ENCODE data around the gene SMYD3.

DNA sequence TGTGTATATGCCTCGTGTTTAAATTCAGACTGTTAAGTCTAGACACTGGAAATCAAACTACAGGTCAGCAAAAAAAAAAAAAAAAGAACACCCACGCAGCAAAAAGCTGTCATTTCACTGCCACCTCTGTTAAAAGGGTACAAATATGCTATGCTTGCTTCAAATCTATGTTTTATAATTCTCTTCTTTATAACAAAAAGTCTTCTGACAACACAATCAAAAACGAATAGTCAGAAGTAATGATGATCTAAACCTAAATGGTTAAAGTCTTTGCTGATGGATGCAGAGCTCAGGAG lies 438.9 kb downstream of the SMYD3 start:
- TF ChIP-seq ZNF274 (IDR thresholded peaks at IDR 0.05; ENCODE audit: low read depth, low read length) (no peak), YY1 (IDR thresholded peaks at IDR 0.05; ENCODE audit: insufficient read depth, insufficient read length) (no peak), SUZ12 (IDR thresholded peaks at IDR 0.05; ENCODE audit: extremely low read depth, insufficient read depth, insufficient read length) (no peak)
